GM13976 (cell line): ENCODE data around the gene DDX17.

Experiments used
- DNase-seq: peaks from one replicate; pipeline ENCODE4 v3.0.0; 2012; ENCODE audit warnings: low spot score
- in situ Hi-C: fragments of 300-500 bp; cut with MboI; formaldehyde crosslinking; loops from one replicate; pipeline ENCODE4 v1.12.0; 2022; ENCODE audit warnings: low sequenced_read_pairs, mixed read lengths, inconsistent platforms; ENCODE audit not compliant: unreplicated experiment
- TF ChIP-seq, protein P1 (sequence below): IDR thresholded peaks from 2 replicates; pipeline ENCODE4 v1.5.1; 2012; ENCODE audit warnings: borderline replicate concordance, mild to moderate bottlenecking; ENCODE audit not compliant: insufficient read depth; ENCODE audit errors: extremely low read depth, missing control alignments, control extremely low read depth

DDX17 gene

GRCh38 chr22:38506118-38506962, at the start of gene DDX17:
DDX17 (minus strand) TSS chr22:38506311.
- peak; percentile 92 for DNase-seq
- TF ChIP-seq, protein P1, sequence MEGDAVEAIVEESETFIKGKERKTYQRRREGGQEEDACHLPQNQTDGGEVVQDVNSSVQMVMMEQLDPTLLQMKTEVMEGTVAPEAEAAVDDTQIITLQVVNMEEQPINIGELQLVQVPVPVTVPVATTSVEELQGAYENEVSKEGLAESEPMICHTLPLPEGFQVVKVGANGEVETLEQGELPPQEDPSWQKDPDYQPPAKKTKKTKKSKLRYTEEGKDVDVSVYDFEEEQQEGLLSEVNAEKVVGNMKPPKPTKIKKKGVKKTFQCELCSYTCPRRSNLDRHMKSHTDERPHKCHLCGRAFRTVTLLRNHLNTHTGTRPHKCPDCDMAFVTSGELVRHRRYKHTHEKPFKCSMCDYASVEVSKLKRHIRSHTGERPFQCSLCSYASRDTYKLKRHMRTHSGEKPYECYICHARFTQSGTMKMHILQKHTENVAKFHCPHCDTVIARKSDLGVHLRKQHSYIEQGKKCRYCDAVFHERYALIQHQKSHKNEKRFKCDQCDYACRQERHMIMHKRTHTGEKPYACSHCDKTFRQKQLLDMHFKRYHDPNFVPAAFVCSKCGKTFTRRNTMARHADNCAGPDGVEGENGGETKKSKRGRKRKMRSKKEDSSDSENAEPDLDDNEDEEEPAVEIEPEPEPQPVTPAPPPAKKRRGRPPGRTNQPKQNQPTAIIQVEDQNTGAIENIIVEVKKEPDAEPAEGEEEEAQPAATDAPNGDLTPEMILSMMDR, result no peak
- in situ Hi-C loops, result no loop called here

GRCh38 chr22:38554281-38554680, 48.2 kb upstream of the DDX17 start:
- TF ChIP-seq, protein P1, result no peak
- no peak for DNase-seq
- in situ Hi-C loops, result no loop called here

DNA sequence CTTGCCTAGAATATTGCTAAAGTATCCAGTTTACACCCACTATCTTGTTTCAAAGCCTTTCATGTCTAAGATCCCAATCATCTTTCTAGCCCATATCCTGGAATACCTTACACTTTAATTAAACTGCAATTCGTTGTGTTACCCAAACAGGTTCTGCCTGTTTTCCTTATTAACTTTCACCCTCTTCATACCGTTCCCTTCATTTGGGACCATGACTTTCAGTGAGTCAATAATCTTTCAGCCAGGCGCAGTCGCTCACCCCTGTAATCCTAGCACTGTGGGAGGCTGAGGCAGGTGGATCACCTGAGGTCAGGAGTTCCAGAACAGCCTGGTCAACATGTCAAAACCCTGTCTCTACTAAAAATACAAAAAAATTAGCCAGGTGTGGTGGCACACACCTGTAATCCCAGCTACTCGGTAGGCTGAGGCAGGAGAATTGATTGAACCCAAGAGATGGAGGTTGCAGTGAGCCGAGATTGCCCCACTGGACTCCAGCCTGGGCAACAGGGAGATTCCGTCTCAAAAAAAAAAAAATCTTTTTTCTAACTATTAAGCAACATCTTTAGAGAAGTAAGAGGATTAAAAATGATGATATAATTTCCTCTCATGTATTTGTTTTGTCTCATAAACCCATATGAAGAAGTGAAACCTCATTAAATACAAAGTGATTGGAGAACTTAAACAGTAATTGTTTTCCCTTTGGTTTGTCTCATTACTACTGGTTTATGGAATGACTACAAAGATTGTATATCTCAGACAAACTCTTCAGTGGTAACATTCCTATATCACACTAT, 43.2 kb upstream of the DDX17 start:
- in situ Hi-C loops, result no loop called here
- DNase-seq, result peak; percentile 36
- TF ChIP-seq, protein P1, result no peak

GRCh38 chr22:38540701-38541100, 34.6 kb upstream of the DDX17 start:
- DNase-seq, result no peak
- in situ Hi-C loops, result no loop called here

DNA sequence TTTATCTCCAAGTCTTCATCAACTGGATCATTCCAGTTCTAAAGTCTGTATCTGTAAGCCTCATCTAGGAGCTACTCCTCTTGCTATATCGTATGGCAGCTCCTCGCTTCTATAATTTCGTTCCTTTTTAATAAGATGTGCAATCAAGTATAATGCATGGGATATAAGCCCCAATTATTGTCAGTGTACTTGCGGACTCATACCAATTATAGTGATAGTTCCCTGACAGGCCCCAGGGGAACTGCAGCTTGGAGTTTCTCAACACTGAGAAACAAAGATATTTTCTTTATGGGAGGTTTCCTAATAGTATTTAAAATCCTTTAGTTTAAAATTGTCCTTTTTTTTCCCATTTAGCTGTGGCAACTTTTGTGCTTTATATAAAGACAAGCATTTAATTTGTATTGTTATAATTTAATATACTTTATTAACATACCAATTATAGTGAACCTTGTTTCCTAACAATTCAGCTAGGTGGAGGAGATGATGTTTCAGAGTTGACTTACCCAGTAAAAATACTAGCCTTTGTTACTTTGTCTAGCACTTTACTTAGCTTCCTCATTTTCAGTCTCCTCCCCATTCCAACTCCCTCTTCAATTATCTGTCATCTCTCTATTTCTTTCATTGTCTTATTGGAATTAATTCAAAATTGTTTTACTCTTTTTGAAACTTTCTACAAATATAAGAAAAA, 25.3 kb upstream of the DDX17 start:
- no peak for DNase-seq
- TF ChIP-seq, protein P1, result no peak
- in situ Hi-C loops, result no loop called here

More at GRCh38 chr22:38540701-38541100, 34.6 kb upstream of the DDX17 start:
- TF ChIP-seq, protein P1, result no peak

DNA sequence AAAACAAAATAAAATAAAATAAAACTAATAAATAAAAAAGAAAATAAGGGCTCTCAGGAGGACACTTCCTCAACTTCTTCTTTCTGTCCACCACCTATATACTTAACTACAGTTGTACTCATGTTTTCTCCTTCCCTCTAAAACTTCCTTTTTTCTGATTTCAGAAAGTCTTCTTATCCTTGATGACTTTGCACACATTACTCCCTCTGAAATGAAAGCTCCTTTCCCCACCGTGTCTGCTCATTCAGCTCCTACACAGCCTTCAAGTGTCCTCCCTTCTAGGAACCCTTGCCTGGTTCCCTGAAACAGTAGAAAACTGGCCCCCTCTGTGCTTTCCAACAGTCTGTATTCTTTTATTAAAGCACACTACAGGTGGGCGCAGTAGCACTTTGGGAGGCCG, 18.3 kb upstream of the DDX17 start:
- TF ChIP-seq, protein P1, result no peak

More for the DNA sequence above, 18.3 kb upstream of the DDX17 start:
- in situ Hi-C loops, result no loop called here
- no peak for DNase-seq
